Measurements from ENCODE around the gene FHAD1.

Gene FHAD1

GRCh38 chr1:15207031-15207828 lies 39.8 kb upstream of the FHAD1 start:
- no peak overlapping the region for H3K4me3 ChIP-seq (ENCODE audit: low read depth, low read length)
- H3K27me3 ChIP-seq (ENCODE audit: control insufficient read depth, insufficient read depth, low read length): no peaks in the 10 kb centered on the region
- no peak overlapping the region for H3K27ac ChIP-seq
- no peak overlapping the region for H3K4me2 ChIP-seq (ENCODE audit: low read length)
- no peaks in the 10 kb centered on the region for H3K79me2 ChIP-seq
- H3K36me3 ChIP-seq (ENCODE audit: control insufficient read depth, insufficient read depth, low read length): no peaks in the 10 kb centered on the region
- no peak for TF ChIP-seq CTCF (IDR thresholded peaks at IDR 0.05)
- H3K9me3 ChIP-seq (ENCODE audit: control insufficient read depth, low read length): no peaks in the 10 kb centered on the region
- H3K4me1 ChIP-seq: no peaks in the 10 kb centered on the region
- H3K9ac ChIP-seq: no peak overlapping the region
- no peak overlapping the region for H2AFZ ChIP-seq

GRCh38 chr1:15207829-15208429 lies 39.1 kb upstream of the FHAD1 start:
- Histone ChIP-seq H3K27me3 (ENCODE audit: control insufficient read depth, insufficient read depth, low read length) (no peaks in the 10 kb centered on the region), H3K4me2 (ENCODE audit: low read length) (no peak overlapping the region), H3K4me3 (ENCODE audit: low read depth, low read length) (no peak overlapping the region), H3K9me3 (ENCODE audit: control insufficient read depth, low read length) (no peaks in the 10 kb centered on the region), H3K36me3 (ENCODE audit: control insufficient read depth, insufficient read depth, low read length) (no peaks in the 10 kb centered on the region), H3K4me1 (no peaks in the 10 kb centered on the region), H3K9ac (no peak overlapping the region), H3K79me2 (no peaks in the 10 kb centered on the region), H3K27ac (no peak overlapping the region), H2AFZ (no peak overlapping the region)
- no peak for TF ChIP-seq CTCF (IDR thresholded peaks at IDR 0.05)

- Histone ChIP-seq H3K9ac (no peak overlapping the region), H3K4me2 (ENCODE audit: low read length) (no peak overlapping the region), H3K79me2 (no peaks in the 10 kb centered on the region), H3K36me3 (ENCODE audit: control insufficient read depth, insufficient read depth, low read length) (no peaks in the 10 kb centered on the region), H3K4me3 (ENCODE audit: low read depth, low read length) (no peak overlapping the region), H3K27ac (no peak overlapping the region), H2AFZ (no peak overlapping the region), H3K9me3 (ENCODE audit: control insufficient read depth, low read length) (no peaks in the 10 kb centered on the region), H3K27me3 (ENCODE audit: control insufficient read depth, insufficient read depth, low read length) (no peaks in the 10 kb centered on the region), H3K4me1 (no peaks in the 10 kb centered on the region)
- no peak for TF ChIP-seq CTCF (IDR thresholded peaks at IDR 0.05)
Measured at GRCh38 chr1:15210651-15211375, 36.2 kb upstream of the FHAD1 start.

- Histone ChIP-seq H3K27ac (no peak overlapping the region), H3K9me3 (ENCODE audit: control insufficient read depth, low read length) (no peaks in the 10 kb centered on the region), H3K27me3 (ENCODE audit: control insufficient read depth, insufficient read depth, low read length) (no peaks in the 10 kb centered on the region), H3K4me2 (ENCODE audit: low read length) (no peak overlapping the region), H3K79me2 (no peaks in the 10 kb centered on the region), H3K4me3 (ENCODE audit: low read depth, low read length) (no peak overlapping the region), H2AFZ (no peak overlapping the region), H3K9ac (no peak overlapping the region), H3K4me1 (no peaks in the 10 kb centered on the region), H3K36me3 (ENCODE audit: control insufficient read depth, insufficient read depth, low read length) (no peaks in the 10 kb centered on the region)
- no peak for TF ChIP-seq CTCF (IDR thresholded peaks at IDR 0.05)
Measured at GRCh38 chr1:15211424-15211823, 35.6 kb upstream of the FHAD1 start.

All from parathyroid adenoma (tissue), 2 donors.